Testis (tissue), 2 donors: ENCODE data around the gene MTG2.

Experiments
- CTCF ChIP-seq, 3 experiments: fragments of 450-650 bp in 2 of 3; fragments of 200-600 bp in 1 of 3; sonication (generic) in 1 of 3; IDR thresholded peaks; one replicate each; pipeline ENCODE4 v1.5.1; 2016 to 2019; ENCODE audit warnings: antibody characterized with exemption in 3 of 3, mild to moderate bottlenecking in 2 of 3, moderate library complexity in 1 of 3
- POLR2A ChIP-seq: fragments of 450-650 bp; IDR thresholded peaks from one replicate; pipeline ENCODE4 v1.6.1; 2017; ENCODE audit warnings: antibody characterized with exemption, mild to moderate bottlenecking, moderate library complexity

GRCh38 chr20:62164879-62165761 is 17.7 kb upstream of the MTG2 start:
- TF ChIP-seq CTCF (IDR thresholded peaks at IDR 0.05) (no peak), POLR2A (no peak)
